K562 treated with DMSO at 1 percent for 12 hours (cell line): Measurements from ENCODE around the gene WSCD2. TPM values are rescaled to one million over a fixed set of nuclear protein-coding genes. Genes with fewer than 3 reads are reported as not detected.

Experiments
- total RNA-seq: library from RNA; unstranded; fragments of 300-600 nt; gene quantifications from 2 replicates; pipeline ENCODE4 v1.2.3, GENCODE V29; 2022; ENCODE audit not compliant: insufficient read depth

WSCD2 gene
- 3.5 and 12.5 TPM in 2 replicates for total RNA-seq

GRCh38 chr12:108129017-108129812 is at the start of gene WSCD2:
Gene WSCD2, plus strand, starts transcription at chr12:108129288. Its CDS starts 66,545 bp downstream, at chr12:108195833.

Other genes with a start within 250 kb of the WSCD2 start
- not detected in 2 replicates for gene CMKLR1, start 210.0 kb downstream of the WSCD2 start, total RNA-seq